ENCODE measurements around the gene CYTH2. TPM values are rescaled to one million over a fixed set of nuclear protein-coding genes. Genes with fewer than 3 reads are reported as not detected.
"Not testable (repeated sequence)": the region's sequence is repeated elsewhere in the genome, so short reads cannot be mapped to it uniquely, and the experiment has no call there.

CYTH2 gene
- total RNA-seq, 1 experiment from 2014 or later = 72.6 TPM

DNA sequence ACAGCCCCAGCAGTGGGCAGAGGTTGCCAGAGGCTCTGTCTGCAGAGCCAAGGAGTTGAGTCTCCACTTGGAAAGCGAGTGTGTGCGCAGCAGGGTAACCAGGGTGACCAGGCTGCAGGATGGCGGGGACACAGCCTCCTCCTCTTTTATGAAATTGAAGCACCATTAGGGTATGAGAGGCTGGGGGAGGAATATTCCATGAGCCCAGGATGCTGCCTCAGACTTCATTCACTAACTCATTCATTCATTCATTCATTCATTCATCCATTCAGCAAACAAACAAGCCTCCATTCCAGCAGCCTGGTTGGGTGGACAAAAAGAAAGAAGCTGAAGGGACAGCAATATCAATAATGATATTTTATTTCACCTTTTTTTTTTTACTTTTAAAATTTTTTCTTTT lies 49.0 kb downstream of the CYTH2 start (continued):
- TF ChIP-seq, protein P1, sequence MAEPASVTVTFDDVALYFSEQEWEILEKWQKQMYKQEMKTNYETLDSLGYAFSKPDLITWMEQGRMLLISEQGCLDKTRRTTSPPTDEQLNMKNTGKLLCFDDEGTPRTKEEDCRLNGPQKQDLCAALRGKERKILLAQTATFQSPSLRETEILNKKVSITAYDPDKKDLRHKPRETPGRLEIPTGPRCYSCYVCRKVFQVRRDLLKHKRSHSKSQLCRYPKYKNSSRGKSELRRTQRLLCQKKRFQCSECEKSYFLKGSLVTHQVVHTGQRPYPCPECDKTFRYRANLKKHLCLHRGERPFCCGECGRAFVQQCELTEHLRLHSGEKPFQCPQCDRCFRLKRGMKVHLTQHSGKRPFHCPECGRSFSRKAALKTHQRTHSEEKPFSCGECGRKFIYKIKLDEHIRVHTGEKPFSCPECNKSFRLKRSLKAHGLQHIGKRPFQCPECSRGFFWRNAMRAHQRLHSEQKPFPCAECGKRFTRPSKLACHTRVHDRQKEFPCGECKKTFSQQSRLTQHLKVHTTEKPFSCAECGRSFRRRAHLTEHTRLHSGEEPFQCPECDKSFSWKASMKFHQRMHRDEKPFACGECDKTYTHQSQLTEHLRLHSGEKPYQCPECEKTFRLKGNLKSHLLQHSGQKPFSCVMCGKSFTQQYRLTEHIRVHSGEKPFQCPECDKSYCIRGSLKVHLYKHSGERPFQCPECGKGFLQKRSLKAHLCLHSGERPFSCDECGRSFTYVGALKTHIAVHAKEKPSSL (CRISPR knock-in tag; conservative IDR thresholded peaks at IDR 0.05) = no peak

DNA sequence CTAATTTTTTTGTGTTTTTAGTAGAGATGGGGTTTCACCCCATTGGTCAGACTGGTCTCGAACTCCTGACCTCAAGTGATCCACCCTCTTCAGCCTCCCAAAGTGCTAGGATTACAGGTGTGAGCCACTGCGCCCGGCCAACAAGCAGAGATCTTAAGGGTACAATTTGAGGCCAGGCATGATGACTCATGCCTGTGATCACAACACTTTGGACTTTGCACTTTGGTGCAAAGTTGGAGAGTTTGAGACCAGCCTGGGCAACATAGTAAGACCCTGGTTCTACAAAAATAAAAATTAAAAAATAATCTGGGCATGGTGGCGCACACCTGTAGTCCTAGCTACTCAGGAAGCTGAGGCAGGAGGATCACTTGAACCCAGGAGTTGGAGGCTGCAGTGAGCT lies 50.3 kb downstream of the CYTH2 start:
- CTCF ChIA-PET = interaction anchor here (1.9 kb wide), 1 partner anchor 65 kb away, joined by 10 read pairs; no protein-coding TSS in a partner anchor
- H3K36me3 Mint-ChIP-seq; H3K27me3 Mint-ChIP-seq (ENCODE audit: low read depth); ATAC-seq; POLR2A ChIA-PET; DNase-seq (ENCODE audit: low spot score); H3K27ac Mint-ChIP-seq; H3K4me3 Mint-ChIP-seq; H3K9me3 Mint-ChIP-seq; H3K4me1 Mint-ChIP-seq: not testable (repeated sequence)

DNA sequence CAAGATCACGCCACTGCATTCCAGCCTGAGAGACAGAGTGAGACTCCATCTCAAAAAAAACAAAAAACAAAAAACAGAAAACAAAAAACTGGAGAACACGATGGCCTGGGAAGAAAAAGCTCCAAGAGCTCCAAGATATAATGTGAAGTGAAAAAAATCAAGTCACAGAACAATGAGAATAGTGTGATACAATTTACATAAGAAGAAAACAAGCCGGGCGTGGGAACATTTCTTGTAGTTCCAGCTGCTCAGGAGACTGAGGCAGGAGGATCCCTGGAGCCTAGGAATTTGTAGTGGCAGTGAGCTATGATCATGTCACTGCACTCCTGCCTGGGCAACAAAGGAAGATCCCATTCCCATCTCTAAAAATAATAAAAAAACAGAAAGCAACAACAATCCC lies 51.0 kb downstream of the CYTH2 start:
- POLR2A ChIA-PET = interaction anchor here (0.6 to 0.7 kb wide), 3 partner anchors 9 to 18 kb away, joined by 4 to 6 read pairs (median 4); no protein-coding TSS in a partner anchor
- H3K4me3 Mint-ChIP-seq = no peak overlapping the region
- CTCF ChIA-PET = interaction anchor here (0.8 to 1.9 kb wide), 2 partner anchors 14 to 65 kb away, joined by 3 to 10 read pairs; no protein-coding TSS in a partner anchor
- peaks cover 6% of the 10 kb centered on the region; the same call in 1 of the 2 replicates for H3K27me3 Mint-ChIP-seq (ENCODE audit: low read depth)
- ATAC-seq (no peak), DNase-seq (ENCODE audit: low spot score) (no peak)
- peaks cover 12% of the 10 kb centered on the region for H3K9me3 Mint-ChIP-seq
- H3K36me3 Mint-ChIP-seq = 0 out of 2 replicates have a peak, but pooled peaks cover 3% of the 10 kb centered on the region
- no peak overlapping the region for H3K27ac Mint-ChIP-seq
- H3K4me1 Mint-ChIP-seq = peaks cover 4% of the 10 kb centered on the region
- no peak for TF ChIP-seq CREM (CRISPR knock-in tag; IDR thresholded peaks at IDR 0.05)
- TF ChIP-seq, protein P2, sequence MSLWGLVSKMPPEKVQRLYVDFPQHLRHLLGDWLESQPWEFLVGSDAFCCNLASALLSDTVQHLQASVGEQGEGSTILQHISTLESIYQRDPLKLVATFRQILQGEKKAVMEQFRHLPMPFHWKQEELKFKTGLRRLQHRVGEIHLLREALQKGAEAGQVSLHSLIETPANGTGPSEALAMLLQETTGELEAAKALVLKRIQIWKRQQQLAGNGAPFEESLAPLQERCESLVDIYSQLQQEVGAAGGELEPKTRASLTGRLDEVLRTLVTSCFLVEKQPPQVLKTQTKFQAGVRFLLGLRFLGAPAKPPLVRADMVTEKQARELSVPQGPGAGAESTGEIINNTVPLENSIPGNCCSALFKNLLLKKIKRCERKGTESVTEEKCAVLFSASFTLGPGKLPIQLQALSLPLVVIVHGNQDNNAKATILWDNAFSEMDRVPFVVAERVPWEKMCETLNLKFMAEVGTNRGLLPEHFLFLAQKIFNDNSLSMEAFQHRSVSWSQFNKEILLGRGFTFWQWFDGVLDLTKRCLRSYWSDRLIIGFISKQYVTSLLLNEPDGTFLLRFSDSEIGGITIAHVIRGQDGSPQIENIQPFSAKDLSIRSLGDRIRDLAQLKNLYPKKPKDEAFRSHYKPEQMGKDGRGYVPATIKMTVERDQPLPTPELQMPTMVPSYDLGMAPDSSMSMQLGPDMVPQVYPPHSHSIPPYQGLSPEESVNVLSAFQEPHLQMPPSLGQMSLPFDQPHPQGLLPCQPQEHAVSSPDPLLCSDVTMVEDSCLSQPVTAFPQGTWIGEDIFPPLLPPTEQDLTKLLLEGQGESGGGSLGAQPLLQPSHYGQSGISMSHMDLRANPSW (CRISPR knock-in tag; conservative IDR thresholded peaks at IDR 0.05; ENCODE audit: low read depth) = no peak
- no peak for TF ChIP-seq KAT7 (CRISPR knock-in tag; IDR thresholded peaks at IDR 0.05; ENCODE audit: borderline replicate concordance)
- TF ChIP-seq, protein P3, sequence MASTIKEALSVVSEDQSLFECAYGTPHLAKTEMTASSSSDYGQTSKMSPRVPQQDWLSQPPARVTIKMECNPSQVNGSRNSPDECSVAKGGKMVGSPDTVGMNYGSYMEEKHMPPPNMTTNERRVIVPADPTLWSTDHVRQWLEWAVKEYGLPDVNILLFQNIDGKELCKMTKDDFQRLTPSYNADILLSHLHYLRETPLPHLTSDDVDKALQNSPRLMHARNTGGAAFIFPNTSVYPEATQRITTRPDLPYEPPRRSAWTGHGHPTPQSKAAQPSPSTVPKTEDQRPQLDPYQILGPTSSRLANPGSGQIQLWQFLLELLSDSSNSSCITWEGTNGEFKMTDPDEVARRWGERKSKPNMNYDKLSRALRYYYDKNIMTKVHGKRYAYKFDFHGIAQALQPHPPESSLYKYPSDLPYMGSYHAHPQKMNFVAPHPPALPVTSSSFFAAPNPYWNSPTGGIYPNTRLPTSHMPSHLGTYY (CRISPR knock-in tag; IDR thresholded peaks at IDR 0.05) = no peak
- TF ChIP-seq, protein P4, sequence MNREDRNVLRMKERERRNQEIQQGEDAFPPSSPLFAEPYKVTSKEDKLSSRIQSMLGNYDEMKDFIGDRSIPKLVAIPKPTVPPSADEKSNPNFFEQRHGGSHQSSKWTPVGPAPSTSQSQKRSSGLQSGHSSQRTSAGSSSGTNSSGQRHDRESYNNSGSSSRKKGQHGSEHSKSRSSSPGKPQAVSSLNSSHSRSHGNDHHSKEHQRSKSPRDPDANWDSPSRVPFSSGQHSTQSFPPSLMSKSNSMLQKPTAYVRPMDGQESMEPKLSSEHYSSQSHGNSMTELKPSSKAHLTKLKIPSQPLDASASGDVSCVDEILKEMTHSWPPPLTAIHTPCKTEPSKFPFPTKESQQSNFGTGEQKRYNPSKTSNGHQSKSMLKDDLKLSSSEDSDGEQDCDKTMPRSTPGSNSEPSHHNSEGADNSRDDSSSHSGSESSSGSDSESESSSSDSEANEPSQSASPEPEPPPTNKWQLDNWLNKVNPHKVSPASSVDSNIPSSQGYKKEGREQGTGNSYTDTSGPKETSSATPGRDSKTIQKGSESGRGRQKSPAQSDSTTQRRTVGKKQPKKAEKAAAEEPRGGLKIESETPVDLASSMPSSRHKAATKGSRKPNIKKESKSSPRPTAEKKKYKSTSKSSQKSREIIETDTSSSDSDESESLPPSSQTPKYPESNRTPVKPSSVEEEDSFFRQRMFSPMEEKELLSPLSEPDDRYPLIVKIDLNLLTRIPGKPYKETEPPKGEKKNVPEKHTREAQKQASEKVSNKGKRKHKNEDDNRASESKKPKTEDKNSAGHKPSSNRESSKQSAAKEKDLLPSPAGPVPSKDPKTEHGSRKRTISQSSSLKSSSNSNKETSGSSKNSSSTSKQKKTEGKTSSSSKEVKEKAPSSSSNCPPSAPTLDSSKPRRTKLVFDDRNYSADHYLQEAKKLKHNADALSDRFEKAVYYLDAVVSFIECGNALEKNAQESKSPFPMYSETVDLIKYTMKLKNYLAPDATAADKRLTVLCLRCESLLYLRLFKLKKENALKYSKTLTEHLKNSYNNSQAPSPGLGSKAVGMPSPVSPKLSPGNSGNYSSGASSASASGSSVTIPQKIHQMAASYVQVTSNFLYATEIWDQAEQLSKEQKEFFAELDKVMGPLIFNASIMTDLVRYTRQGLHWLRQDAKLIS (CRISPR knock-in tag; IDR thresholded peaks at IDR 0.05; ENCODE audit: borderline replicate concordance) = no peak
- TF ChIP-seq, protein P5, sequence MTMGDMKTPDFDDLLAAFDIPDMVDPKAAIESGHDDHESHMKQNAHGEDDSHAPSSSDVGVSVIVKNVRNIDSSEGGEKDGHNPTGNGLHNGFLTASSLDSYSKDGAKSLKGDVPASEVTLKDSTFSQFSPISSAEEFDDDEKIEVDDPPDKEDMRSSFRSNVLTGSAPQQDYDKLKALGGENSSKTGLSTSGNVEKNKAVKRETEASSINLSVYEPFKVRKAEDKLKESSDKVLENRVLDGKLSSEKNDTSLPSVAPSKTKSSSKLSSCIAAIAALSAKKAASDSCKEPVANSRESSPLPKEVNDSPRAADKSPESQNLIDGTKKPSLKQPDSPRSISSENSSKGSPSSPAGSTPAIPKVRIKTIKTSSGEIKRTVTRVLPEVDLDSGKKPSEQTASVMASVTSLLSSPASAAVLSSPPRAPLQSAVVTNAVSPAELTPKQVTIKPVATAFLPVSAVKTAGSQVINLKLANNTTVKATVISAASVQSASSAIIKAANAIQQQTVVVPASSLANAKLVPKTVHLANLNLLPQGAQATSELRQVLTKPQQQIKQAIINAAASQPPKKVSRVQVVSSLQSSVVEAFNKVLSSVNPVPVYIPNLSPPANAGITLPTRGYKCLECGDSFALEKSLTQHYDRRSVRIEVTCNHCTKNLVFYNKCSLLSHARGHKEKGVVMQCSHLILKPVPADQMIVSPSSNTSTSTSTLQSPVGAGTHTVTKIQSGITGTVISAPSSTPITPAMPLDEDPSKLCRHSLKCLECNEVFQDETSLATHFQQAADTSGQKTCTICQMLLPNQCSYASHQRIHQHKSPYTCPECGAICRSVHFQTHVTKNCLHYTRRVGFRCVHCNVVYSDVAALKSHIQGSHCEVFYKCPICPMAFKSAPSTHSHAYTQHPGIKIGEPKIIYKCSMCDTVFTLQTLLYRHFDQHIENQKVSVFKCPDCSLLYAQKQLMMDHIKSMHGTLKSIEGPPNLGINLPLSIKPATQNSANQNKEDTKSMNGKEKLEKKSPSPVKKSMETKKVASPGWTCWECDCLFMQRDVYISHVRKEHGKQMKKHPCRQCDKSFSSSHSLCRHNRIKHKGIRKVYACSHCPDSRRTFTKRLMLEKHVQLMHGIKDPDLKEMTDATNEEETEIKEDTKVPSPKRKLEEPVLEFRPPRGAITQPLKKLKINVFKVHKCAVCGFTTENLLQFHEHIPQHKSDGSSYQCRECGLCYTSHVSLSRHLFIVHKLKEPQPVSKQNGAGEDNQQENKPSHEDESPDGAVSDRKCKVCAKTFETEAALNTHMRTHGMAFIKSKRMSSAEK (CRISPR knock-in tag; IDR thresholded peaks at IDR 0.05; ENCODE audit: borderline replicate concordance) = no peak
- TF ChIP-seq ZBTB21 (CRISPR knock-in tag; IDR thresholded peaks at IDR 0.05; ENCODE audit: borderline replicate concordance) = no peak
- TF ChIP-seq, protein P6, sequence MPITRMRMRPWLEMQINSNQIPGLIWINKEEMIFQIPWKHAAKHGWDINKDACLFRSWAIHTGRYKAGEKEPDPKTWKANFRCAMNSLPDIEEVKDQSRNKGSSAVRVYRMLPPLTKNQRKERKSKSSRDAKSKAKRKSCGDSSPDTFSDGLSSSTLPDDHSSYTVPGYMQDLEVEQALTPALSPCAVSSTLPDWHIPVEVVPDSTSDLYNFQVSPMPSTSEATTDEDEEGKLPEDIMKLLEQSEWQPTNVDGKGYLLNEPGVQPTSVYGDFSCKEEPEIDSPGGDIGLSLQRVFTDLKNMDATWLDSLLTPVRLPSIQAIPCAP (CRISPR knock-in tag; IDR thresholded peaks at IDR 0.05) = no peak
- TF ChIP-seq, protein P7, sequence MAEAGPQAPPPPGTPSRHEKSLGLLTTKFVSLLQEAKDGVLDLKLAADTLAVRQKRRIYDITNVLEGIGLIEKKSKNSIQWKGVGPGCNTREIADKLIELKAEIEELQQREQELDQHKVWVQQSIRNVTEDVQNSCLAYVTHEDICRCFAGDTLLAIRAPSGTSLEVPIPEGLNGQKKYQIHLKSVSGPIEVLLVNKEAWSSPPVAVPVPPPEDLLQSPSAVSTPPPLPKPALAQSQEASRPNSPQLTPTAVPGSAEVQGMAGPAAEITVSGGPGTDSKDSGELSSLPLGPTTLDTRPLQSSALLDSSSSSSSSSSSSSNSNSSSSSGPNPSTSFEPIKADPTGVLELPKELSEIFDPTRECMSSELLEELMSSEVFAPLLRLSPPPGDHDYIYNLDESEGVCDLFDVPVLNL (CRISPR knock-in tag; IDR thresholded peaks at IDR 0.05; ENCODE audit: borderline replicate concordance, low read depth) = no peak
- TF ChIP-seq, protein P8, sequence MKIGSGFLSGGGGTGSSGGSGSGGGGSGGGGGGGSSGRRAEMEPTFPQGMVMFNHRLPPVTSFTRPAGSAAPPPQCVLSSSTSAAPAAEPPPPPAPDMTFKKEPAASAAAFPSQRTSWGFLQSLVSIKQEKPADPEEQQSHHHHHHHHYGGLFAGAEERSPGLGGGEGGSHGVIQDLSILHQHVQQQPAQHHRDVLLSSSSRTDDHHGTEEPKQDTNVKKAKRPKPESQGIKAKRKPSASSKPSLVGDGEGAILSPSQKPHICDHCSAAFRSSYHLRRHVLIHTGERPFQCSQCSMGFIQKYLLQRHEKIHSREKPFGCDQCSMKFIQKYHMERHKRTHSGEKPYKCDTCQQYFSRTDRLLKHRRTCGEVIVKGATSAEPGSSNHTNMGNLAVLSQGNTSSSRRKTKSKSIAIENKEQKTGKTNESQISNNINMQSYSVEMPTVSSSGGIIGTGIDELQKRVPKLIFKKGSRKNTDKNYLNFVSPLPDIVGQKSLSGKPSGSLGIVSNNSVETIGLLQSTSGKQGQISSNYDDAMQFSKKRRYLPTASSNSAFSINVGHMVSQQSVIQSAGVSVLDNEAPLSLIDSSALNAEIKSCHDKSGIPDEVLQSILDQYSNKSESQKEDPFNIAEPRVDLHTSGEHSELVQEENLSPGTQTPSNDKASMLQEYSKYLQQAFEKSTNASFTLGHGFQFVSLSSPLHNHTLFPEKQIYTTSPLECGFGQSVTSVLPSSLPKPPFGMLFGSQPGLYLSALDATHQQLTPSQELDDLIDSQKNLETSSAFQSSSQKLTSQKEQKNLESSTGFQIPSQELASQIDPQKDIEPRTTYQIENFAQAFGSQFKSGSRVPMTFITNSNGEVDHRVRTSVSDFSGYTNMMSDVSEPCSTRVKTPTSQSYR (CRISPR knock-in tag; IDR thresholded peaks at IDR 0.05) = no peak

Measured in WTC11 (cell line).